K562 (cell line): ENCODE data around the gene HAPSTR1.

ENCODE experiments used
- MCM3 ChIP-seq: fragments of 450-650 bp; IDR thresholded peaks from 2 replicates; pipeline ENCODE4 v1.6.1; 2016
- SIRT6 ChIP-seq: IDR thresholded peaks from one replicate; pipeline ENCODE4 v1.6.1; 2012; ENCODE audit warnings: low read depth, mild to moderate bottlenecking, control low read depth, inconsistent platforms, low read length, moderate library complexity
- TF ChIP-seq, protein P1 (sequence below), 3 experiments: IDR thresholded peaks in 2 of 3; conservative IDR thresholded peaks in 1 of 3; 2 replicates each; pipeline ENCODE4 v1.5.1; 2011 to 2012; ENCODE audit warnings: low read length in 3 of 3, mild to moderate bottlenecking in 3 of 3, control low read depth in 2 of 3, improper control_type of control experiment in 1 of 3, inconsistent platforms in 1 of 3, low read depth in 1 of 3, mixed read lengths in 1 of 3, moderate library complexity in 1 of 3; ENCODE audit not compliant: insufficient read depth in 2 of 3

GRCh38 chr16:9095171-9095570, 3.7 kb downstream of the HAPSTR1 start:
- no peak for TF ChIP-seq SIRT6
- TF ChIP-seq, protein P1, sequence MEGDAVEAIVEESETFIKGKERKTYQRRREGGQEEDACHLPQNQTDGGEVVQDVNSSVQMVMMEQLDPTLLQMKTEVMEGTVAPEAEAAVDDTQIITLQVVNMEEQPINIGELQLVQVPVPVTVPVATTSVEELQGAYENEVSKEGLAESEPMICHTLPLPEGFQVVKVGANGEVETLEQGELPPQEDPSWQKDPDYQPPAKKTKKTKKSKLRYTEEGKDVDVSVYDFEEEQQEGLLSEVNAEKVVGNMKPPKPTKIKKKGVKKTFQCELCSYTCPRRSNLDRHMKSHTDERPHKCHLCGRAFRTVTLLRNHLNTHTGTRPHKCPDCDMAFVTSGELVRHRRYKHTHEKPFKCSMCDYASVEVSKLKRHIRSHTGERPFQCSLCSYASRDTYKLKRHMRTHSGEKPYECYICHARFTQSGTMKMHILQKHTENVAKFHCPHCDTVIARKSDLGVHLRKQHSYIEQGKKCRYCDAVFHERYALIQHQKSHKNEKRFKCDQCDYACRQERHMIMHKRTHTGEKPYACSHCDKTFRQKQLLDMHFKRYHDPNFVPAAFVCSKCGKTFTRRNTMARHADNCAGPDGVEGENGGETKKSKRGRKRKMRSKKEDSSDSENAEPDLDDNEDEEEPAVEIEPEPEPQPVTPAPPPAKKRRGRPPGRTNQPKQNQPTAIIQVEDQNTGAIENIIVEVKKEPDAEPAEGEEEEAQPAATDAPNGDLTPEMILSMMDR (IDR thresholded peaks at IDR 0.05 in 2 of 3, conservative IDR thresholded peaks at IDR 0.05 in 1 of 3; ENCODE audit: insufficient read depth in 2 of 3, low read depth in 1 of 3, low read length in 3 of 3), result no peak
- TF ChIP-seq MCM3, result no peak
